ENCODE data around the gene UTP15. TPM values are rescaled to one million over a fixed set of nuclear protein-coding genes. Genes with fewer than 3 reads are reported as not detected.

The UTP15 gene
- total RNA-seq, 1 donor from 2014 or later = 19.6 TPM

GRCh38 chr5:73534011-73534644 lies 31.4 kb upstream of the UTP15 start:
- Mint-ChIP-seq H3K9me3 (ENCODE audit: unreplicated experiment) (peaks cover 6% of the 10 kb centered on the region), H3K27ac (ENCODE audit: unreplicated experiment) (no peak overlapping the region), H3K4me1 (ENCODE audit: unreplicated experiment) (no peaks in the 10 kb centered on the region), H3K36me3 (ENCODE audit: unreplicated experiment) (no peaks in the 10 kb centered on the region), H3K27me3 (ENCODE audit: unreplicated experiment) (peaks cover 37% of the 10 kb centered on the region), H3K4me3 (ENCODE audit: unreplicated experiment) (no peak overlapping the region)
- DNase-seq (ENCODE audit: extremely low spot score, unreplicated experiment) = no peak
- no peak for TF ChIP-seq CTCF (IDR thresholded peaks at IDR 0.05)

- Mint-ChIP-seq H3K4me1 (ENCODE audit: unreplicated experiment) (no peaks in the 10 kb centered on the region), H3K36me3 (ENCODE audit: unreplicated experiment) (no peaks in the 10 kb centered on the region), H3K27me3 (ENCODE audit: unreplicated experiment) (peaks cover 38% of the 10 kb centered on the region), H3K27ac (ENCODE audit: unreplicated experiment) (no peak overlapping the region), H3K4me3 (ENCODE audit: unreplicated experiment) (no peak overlapping the region), H3K9me3 (ENCODE audit: unreplicated experiment) (peaks cover 6% of the 10 kb centered on the region)
- peak; percentile 4 for DNase-seq (ENCODE audit: extremely low spot score, unreplicated experiment)
- no peak for TF ChIP-seq CTCF (IDR thresholded peaks at IDR 0.05)
These were observed 30.6 kb upstream of the UTP15 start for GRCh38 chr5:73534971-73535370.

- no peak for TF ChIP-seq CTCF (IDR thresholded peaks at IDR 0.05)
- Mint-ChIP-seq H3K4me3 (ENCODE audit: unreplicated experiment) (no peak overlapping the region), H3K27me3 (ENCODE audit: unreplicated experiment) (peaks cover 36% of the 10 kb centered on the region), H3K36me3 (ENCODE audit: unreplicated experiment) (no peaks in the 10 kb centered on the region), H3K27ac (ENCODE audit: unreplicated experiment) (no peak overlapping the region), H3K4me1 (ENCODE audit: unreplicated experiment) (no peaks in the 10 kb centered on the region), H3K9me3 (ENCODE audit: unreplicated experiment) (peaks cover 6% of the 10 kb centered on the region)
- no peak for DNase-seq (ENCODE audit: extremely low spot score, unreplicated experiment)
These were observed 25.8 kb upstream of the UTP15 start for GRCh38 chr5:73539730-73540129.

GRCh38 chr5:73540192-73540591 lies 25.4 kb upstream of the UTP15 start:
- Mint-ChIP-seq H3K27me3 (ENCODE audit: unreplicated experiment) (peaks cover 35% of the 10 kb centered on the region), H3K27ac (ENCODE audit: unreplicated experiment) (no peak overlapping the region), H3K36me3 (ENCODE audit: unreplicated experiment) (no peaks in the 10 kb centered on the region), H3K4me3 (ENCODE audit: unreplicated experiment) (no peak overlapping the region), H3K4me1 (ENCODE audit: unreplicated experiment) (no peaks in the 10 kb centered on the region), H3K9me3 (ENCODE audit: unreplicated experiment) (peaks cover 4% of the 10 kb centered on the region)
- no peak for TF ChIP-seq CTCF (IDR thresholded peaks at IDR 0.05)
- DNase-seq (ENCODE audit: extremely low spot score, unreplicated experiment) = no peak

- Mint-ChIP-seq H3K9me3 (ENCODE audit: unreplicated experiment) (no peaks in the 10 kb centered on the region), H3K4me1 (ENCODE audit: unreplicated experiment) (no peaks in the 10 kb centered on the region), H3K4me3 (ENCODE audit: unreplicated experiment) (no peak overlapping the region), H3K36me3 (ENCODE audit: unreplicated experiment) (no peaks in the 10 kb centered on the region), H3K27ac (ENCODE audit: unreplicated experiment) (no peak overlapping the region), H3K27me3 (ENCODE audit: unreplicated experiment) (peaks cover 36% of the 10 kb centered on the region)
- TF ChIP-seq CTCF (IDR thresholded peaks at IDR 0.05) = no peak
- DNase-seq (ENCODE audit: extremely low spot score, unreplicated experiment) = no peak
These were observed 23.5 kb upstream of the UTP15 start for GRCh38 chr5:73542020-73542419.
